Tibial nerve (tissue), 4 donors: ENCODE measurements around the gene GOLGA6L1. TPM values are rescaled to one million over a fixed set of nuclear protein-coding genes. Genes with fewer than 3 reads are reported as not detected.
"Not testable (repeated sequence)": the region's sequence is repeated elsewhere in the genome, so short reads cannot be mapped to it uniquely, and the experiment has no call there.

Source experiments
- DNase-seq, 2 donors: peaks; one replicate each; pipeline ENCODE4 v3.0.0-alpha.2; 2019; ENCODE audit warnings: low spot score in 2 of 2
- H3K27ac ChIP-seq, 4 donors: fragments of 200-600 bp; sonication (generic) in 3 of 4; one replicate each; pipeline ENCODE4 v1.5.1; 2017 to 2019; ENCODE audit warnings: mild to moderate bottlenecking in 1 of 4
- H3K27me3 ChIP-seq, 2 donors: fragments of 200-600 bp; sonication (generic) in 1 of 2; one replicate each; pipeline versions ENCODE4 v1.5.1 to v1.6.0; 2017 to 2019
- H3K36me3 ChIP-seq, 3 donors: fragments of 200-600 bp; sonication (generic); one replicate each; pipeline ENCODE4 v1.5.1; 2018 to 2019
- H3K4me1 ChIP-seq, 4 donors: fragments of 200-600 bp; sonication (generic) in 3 of 4; one replicate each; pipeline ENCODE4 v1.5.1; 2017 to 2019
- H3K4me3 ChIP-seq, 4 donors: fragments of 200-600 bp; sonication (generic) in 3 of 4; one replicate each; pipeline ENCODE4 v1.5.1; 2017 to 2019; ENCODE audit warnings: mild to moderate bottlenecking in 1 of 4, moderate library complexity in 1 of 4
- H3K9me3 ChIP-seq, 4 donors: fragments of 200-600 bp; sonication (generic) in 3 of 4; one replicate each; pipeline ENCODE4 v1.5.1; 2017 to 2019
- CTCF ChIP-seq, 5 experiments: fragments of 200-600 bp in 3 of 5; fragments of 450-650 bp in 2 of 5; sonication (generic) in 3 of 5; IDR thresholded peaks; one replicate each; pipeline ENCODE4 v1.5.1; 2016 to 2019; ENCODE audit warnings: antibody characterized with exemption in 5 of 5, mild to moderate bottlenecking in 3 of 5, moderate library complexity in 2 of 5
- EP300 ChIP-seq, 2 donors: sonication (generic); formaldehyde crosslinking; IDR thresholded peaks; one replicate each; pipeline ENCODE4 v1.6.1; 2017; ENCODE audit warnings: antibody characterized with exemption in 2 of 2, mild to moderate bottlenecking in 1 of 2
- POLR2A ChIP-seq, 2 donors: fragments of 450-650 bp; IDR thresholded peaks; one replicate each; pipeline ENCODE4 v1.6.1; 2017; ENCODE audit warnings: antibody characterized with exemption in 2 of 2, mild to moderate bottlenecking in 2 of 2, moderate library complexity in 2 of 2
- WGBS, 2 donors: methylation state at CpG; one replicate each; pipeline ENCODE4 v1.1.5; 2018; 5-methylcytosine and 5-hydroxymethylcytosine counted together
- small RNA-seq: library from RNA; depleted of rRNA; stranded (forward); fragments of <200 nt; gene quantifications from one replicate; pipeline ENCODE3, GENCODE V24; 2016
- total RNA-seq, 4 donors: library from RNA; depleted of rRNA; stranded (reverse); fragments of >200 nt; gene quantifications; one replicate each; pipeline ENCODE4 v1.1.0, GENCODE V29; 2016

The GOLGA6L1 gene
- total RNA-seq, 4 donors from 2014 or later, result not detected

DNA sequence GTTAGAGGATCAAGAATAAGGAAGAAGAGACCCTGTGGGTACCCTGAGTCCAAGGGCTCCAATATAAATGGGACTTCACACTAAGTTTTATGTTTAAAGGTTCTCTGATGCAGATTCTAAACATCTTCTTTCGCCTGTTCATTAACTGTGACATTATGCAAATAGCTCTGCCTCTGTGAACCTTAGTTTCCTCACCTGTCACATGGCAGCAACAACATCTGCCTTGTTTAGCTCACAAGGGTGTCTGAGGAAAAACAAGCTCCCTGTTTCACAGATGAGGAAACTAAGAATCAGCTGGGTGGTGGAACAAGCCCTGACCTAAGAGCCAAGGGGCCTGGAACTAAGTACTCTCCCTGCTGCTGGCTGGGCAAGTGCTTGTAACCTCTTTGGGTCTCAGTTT lies 40.8 kb downstream of the GOLGA6L1 start:
- no peak overlapping the region for H3K27ac ChIP-seq
- H3K36me3 ChIP-seq, result no peaks in the 10 kb centered on the region
- no peaks in the 10 kb centered on the region for H3K27me3 ChIP-seq
- WGBS, 2 donors, result 65 to 85% methylated on average over 1 of the region's 1 CpG
- H3K4me1 ChIP-seq, result no peaks in the 10 kb centered on the region
- no peak for DNase-seq
- TF ChIP-seq EP300 (IDR thresholded peaks at IDR 0.05), result no peak
- TF ChIP-seq CTCF (IDR thresholded peaks at IDR 0.05), result no peak
- no peak for TF ChIP-seq POLR2A (IDR thresholded peaks at IDR 0.05)
- H3K9me3 ChIP-seq, result no peaks in the 10 kb centered on the region
- no peak overlapping the region for H3K4me3 ChIP-seq

DNA sequence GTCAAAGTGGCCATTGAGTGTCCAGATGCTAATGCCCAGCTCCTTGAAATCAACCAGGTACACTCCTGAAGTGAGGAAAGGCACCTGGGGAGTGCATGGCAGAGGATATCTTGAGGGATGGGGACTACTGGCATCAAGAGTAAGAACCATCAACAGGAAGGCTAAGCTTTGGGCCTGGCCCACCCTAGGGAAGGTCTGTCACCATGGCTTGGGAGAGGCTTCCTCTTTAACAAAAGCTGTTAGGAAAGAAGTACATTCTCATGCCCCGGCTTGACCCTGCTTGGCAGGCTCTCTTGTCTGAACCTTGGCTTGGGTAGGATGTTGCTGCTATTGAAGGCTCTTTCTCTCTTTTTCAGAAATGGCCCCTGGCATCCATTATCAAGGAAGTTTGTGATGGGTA lies 53.5 kb downstream of the GOLGA6L1 start:
- DNase-seq, result no peak
- H3K4me1 ChIP-seq, result no peaks in the 10 kb centered on the region
- WGBS, 2 donors, result 81 to 85% methylated on average over 1 of the region's 1 CpG
- TF ChIP-seq EP300 (IDR thresholded peaks at IDR 0.05), result no peak
- no peak for TF ChIP-seq POLR2A (IDR thresholded peaks at IDR 0.05)
- no peak for TF ChIP-seq CTCF (IDR thresholded peaks at IDR 0.05)
- no peak overlapping the region for H3K27ac ChIP-seq
- no peak overlapping the region for H3K4me3 ChIP-seq
- no peaks in the 10 kb centered on the region for H3K36me3 ChIP-seq
- no peaks in the 10 kb centered on the region for H3K27me3 ChIP-seq
- H3K9me3 ChIP-seq, result no peaks in the 10 kb centered on the region

GRCh38 chr15:23081996-23082737 lies 54.5 kb downstream of the GOLGA6L1 start:
- DNase-seq, H3K4me3 ChIP-seq, H3K9me3 ChIP-seq, H3K4me1 ChIP-seq, H3K27ac ChIP-seq, H3K36me3 ChIP-seq, H3K27me3 ChIP-seq: not testable (repeated sequence)
- WGBS, 2 donors, result 77 to 79% methylated on average over 8 of the region's 8 CpGs

DNA sequence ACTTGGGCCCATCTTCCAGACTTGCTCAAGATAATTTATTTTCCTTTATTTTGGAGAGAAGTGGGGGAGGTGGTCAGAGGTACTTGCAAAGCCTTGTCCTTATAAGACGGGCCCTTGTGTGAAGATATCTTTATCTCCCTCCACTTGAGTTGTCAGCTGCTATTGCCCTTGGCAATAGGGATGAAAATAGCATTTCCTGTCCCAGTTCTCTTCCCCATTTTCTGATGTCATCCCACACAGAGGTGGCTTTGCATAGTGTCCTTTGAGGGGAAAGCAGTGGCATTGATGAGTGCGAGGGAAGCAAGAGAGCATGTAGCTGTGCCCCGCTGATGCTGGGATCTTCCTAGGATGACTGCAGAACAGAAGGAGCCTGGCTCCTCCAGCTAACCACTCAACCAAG lies 55.4 kb downstream of the GOLGA6L1 start:
- no peaks in the 10 kb centered on the region for H3K4me1 ChIP-seq
- H3K27me3 ChIP-seq, result no peaks in the 10 kb centered on the region
- WGBS, 2 donors, result 33 to 53% methylated on average over 3 of the region's 3 CpGs
- no peaks in the 10 kb centered on the region for H3K9me3 ChIP-seq
- DNase-seq, result no peak
- no peaks in the 10 kb centered on the region for H3K36me3 ChIP-seq
- H3K27ac ChIP-seq, result no peak overlapping the region
- TF ChIP-seq POLR2A (IDR thresholded peaks at IDR 0.05) (no peak), EP300 (IDR thresholded peaks at IDR 0.05) (no peak), CTCF (IDR thresholded peaks at IDR 0.05) (no peak)
- H3K4me3 ChIP-seq, result no peak overlapping the region

DNA sequence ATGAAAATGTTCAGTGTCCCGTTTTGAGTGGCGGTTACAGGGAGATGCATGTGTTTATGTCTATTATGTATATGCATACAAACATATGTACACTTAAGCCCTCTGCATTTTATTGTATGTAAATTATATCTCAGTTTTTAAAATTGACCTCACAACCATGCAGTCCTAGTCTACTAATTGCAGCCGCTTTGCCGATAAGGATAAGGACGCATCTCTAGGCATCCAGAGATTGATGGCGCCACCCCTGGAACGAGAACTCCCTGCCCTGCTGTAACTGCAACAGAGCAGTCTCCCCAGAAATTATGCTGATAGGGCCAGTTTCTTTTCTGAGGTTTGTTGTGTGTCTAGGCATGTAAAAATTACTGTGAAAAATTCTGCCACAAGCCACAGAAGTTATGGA lies 56.9 kb downstream of the GOLGA6L1 start:
- Histone ChIP-seq H3K9me3 (no peaks in the 10 kb centered on the region), H3K4me1 (no peaks in the 10 kb centered on the region), H3K36me3 (no peaks in the 10 kb centered on the region), H3K27ac (no peak overlapping the region), H3K27me3 (no peaks in the 10 kb centered on the region), H3K4me3 (no peak overlapping the region)
- WGBS, 2 donors, result 62 to 72% methylated on average over 7 of the region's 7 CpGs
- no peak for TF ChIP-seq POLR2A (IDR thresholded peaks at IDR 0.05)
- TF ChIP-seq CTCF (IDR thresholded peaks at IDR 0.05), result no peak
- TF ChIP-seq EP300 (IDR thresholded peaks at IDR 0.05), result no peak
- no peak for DNase-seq

Small RNAs within 50 kb of the gene (small RNA-seq; reads per million reads assigned to genes)
- not detected for gene RN7SL106P

Other genes with a start within 250 kb of the GOLGA6L1 start
- gene CYFIP1, start 156.5 kb downstream of the GOLGA6L1 start, total RNA-seq, result 100 to 1,000 TPM in 2 of 4 donors, 10 to 100 TPM in 2; 77.4 to 121 (median 101) TPM
- 10 to 100 TPM; 26.3 to 47.3 (median 31.6) TPM for gene TUBGCP5, start 97.3 kb downstream of the GOLGA6L1 start, total RNA-seq
- not detected for gene GOLGA6L26, start 197.4 kb upstream of the GOLGA6L1 start, total RNA-seq
- under 1 TPM in 2 of 4 donors, not detected in 2; 0.63 to 0.66 TPM for gene GOLGA8S, start 217.9 kb upstream of the GOLGA6L1 start, total RNA-seq